Gastroesophageal sphincter (tissue), 4 donors: Measurements from ENCODE around the gene CBLN1. TPM values are rescaled to one million over a fixed set of nuclear protein-coding genes. Genes with fewer than 3 reads are reported as not detected.

Experiments
- ATAC-seq: fragments of 150-250 bp; one replicate; pipeline ENCODE4 v1.9.1; 2016; ENCODE audit warnings: mild to moderate bottlenecking, moderate library complexity
- H3K27ac ChIP-seq, 4 donors: fragments of 200-600 bp; sonication (generic) in 3 of 4; 1 replicate in 3 of 4; 2 replicates in 1 of 4; pipeline ENCODE4 v1.5.1; 2016 to 2019
- H3K27me3 ChIP-seq: fragments of 200-600 bp; sonication (generic); one replicate; pipeline ENCODE4 v1.5.1; 2019
- H3K36me3 ChIP-seq, 2 donors: fragments of 200-600 bp; sonication (generic); one replicate each; pipeline ENCODE4 v1.5.1; 2019; ENCODE audit warnings: control low read depth in 1 of 2
- H3K4me1 ChIP-seq, 3 donors: fragments of 200-600 bp; sonication (generic); 1 replicate in 2 of 3; 2 replicates in 1 of 3; pipeline ENCODE4 v1.5.1; 2016 to 2019; ENCODE audit warnings: control low read depth in 2 of 3
- H3K4me3 ChIP-seq, 2 donors: fragments of 200-600 bp; sonication (generic); one replicate each; pipeline ENCODE4 v1.5.1; 2019; ENCODE audit warnings: mild to moderate bottlenecking in 1 of 2, moderate library complexity in 1 of 2
- H3K9me3 ChIP-seq, 3 donors: fragments of 200-600 bp; sonication (generic); one replicate each; pipeline ENCODE4 v1.5.1; 2017 to 2019; ENCODE audit warnings: control low read depth in 2 of 3
- EP300 ChIP-seq: sonication (generic); formaldehyde crosslinking; IDR thresholded peaks from one replicate; pipeline ENCODE4 v1.6.1; 2017; ENCODE audit warnings: antibody characterized with exemption, mild to moderate bottlenecking
- POLR2A ChIP-seq, 2 donors: fragments of 450-650 bp; IDR thresholded peaks; one replicate each; pipeline ENCODE4 v1.6.1; 2017; ENCODE audit warnings: antibody characterized with exemption in 2 of 2, mild to moderate bottlenecking in 2 of 2, moderate library complexity in 1 of 2
- POLR2AphosphoS5 ChIP-seq: sonication (generic); formaldehyde crosslinking; IDR thresholded peaks from one replicate; pipeline ENCODE4 v1.6.1; 2017; ENCODE audit warnings: antibody characterized with exemption
- WGBS, 2 donors: methylation state at CpG; one replicate each; pipeline ENCODE4 v1.1.5; 2018; ENCODE audit warnings: low coverage in 1 of 2; 5-methylcytosine and 5-hydroxymethylcytosine counted together
- total RNA-seq, 4 donors: library from RNA; depleted of rRNA; stranded (reverse); fragments of >200 nt; gene quantifications; one replicate each; pipeline ENCODE4 v1.1.0, GENCODE V29; 2016
- TF ChIP-seq, protein P1 (sequence below), 4 experiments: fragments of 200-600 bp in 2 of 4; fragments of 450-650 bp in 2 of 4; sonication (generic) in 1 of 4; IDR thresholded peaks; one replicate each; pipeline ENCODE4 v1.5.1; 2017 to 2019; ENCODE audit warnings: antibody characterized with exemption in 4 of 4, mild to moderate bottlenecking in 2 of 4, moderate library complexity in 2 of 4

Gene CBLN1
- total RNA-seq, 4 donors from 2014 or later = 0.45 to 1.3 TPM; not detected in 2

DNA sequence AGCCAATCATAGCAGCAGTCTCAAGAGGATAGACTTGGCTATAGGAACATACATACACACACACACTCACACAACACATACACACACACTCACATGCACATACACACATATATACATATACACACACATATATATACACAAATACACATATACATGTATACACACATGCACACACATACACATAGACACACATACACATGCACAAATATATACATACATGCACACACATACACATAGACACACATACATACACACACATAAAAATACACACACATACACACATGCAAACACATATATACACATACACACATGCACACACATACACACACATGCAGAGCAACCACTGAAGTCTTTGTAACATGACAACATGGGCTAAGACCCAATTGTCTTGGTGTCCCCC lies 19.7 kb downstream of the CBLN1 start:
- H3K36me3 ChIP-seq = no peaks in the 10 kb centered on the region
- no peak for ATAC-seq

DNA sequence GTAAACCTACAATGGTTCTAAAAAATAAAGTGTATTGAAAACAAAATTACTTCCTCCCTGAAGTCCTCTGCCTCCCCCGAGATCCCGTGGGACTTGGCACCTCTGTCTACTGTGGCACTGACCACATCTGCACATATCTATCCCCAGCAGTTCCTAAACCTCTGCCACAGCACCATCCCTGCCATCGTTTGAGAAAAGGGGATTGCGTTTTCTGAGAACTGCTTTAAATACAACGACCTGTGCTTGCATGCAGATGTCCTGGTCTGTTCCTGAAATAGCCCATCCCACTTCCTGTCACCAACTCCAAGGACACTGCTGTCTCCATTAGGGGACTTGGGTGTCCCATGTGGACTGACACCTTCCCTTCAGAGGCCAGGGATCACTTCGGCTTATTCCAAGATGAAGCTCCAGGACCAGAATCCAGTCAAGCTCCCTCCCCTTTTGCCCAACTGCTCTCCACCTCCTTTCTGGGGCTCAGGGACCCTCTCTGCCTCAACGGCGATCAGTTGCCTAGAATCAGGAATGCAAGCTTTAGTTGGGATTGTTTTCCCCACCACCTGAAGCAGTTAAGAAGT lies 20.6 kb downstream of the CBLN1 start:
- Histone ChIP-seq H3K27ac (no peak overlapping the region), H3K4me3 (no peak overlapping the region), H3K9me3 (no peaks in the 10 kb centered on the region), H3K36me3 (no peaks in the 10 kb centered on the region), H3K4me1 (no peaks in the 10 kb centered on the region), H3K27me3 (peaks cover 12% of the 10 kb centered on the region)
- TF ChIP-seq EP300 = no peak
- no peak for TF ChIP-seq POLR2A (IDR thresholded peaks at IDR 0.05)
- no peak for TF ChIP-seq POLR2AphosphoS5
- TF ChIP-seq, protein P1, sequence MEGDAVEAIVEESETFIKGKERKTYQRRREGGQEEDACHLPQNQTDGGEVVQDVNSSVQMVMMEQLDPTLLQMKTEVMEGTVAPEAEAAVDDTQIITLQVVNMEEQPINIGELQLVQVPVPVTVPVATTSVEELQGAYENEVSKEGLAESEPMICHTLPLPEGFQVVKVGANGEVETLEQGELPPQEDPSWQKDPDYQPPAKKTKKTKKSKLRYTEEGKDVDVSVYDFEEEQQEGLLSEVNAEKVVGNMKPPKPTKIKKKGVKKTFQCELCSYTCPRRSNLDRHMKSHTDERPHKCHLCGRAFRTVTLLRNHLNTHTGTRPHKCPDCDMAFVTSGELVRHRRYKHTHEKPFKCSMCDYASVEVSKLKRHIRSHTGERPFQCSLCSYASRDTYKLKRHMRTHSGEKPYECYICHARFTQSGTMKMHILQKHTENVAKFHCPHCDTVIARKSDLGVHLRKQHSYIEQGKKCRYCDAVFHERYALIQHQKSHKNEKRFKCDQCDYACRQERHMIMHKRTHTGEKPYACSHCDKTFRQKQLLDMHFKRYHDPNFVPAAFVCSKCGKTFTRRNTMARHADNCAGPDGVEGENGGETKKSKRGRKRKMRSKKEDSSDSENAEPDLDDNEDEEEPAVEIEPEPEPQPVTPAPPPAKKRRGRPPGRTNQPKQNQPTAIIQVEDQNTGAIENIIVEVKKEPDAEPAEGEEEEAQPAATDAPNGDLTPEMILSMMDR (IDR thresholded peaks at IDR 0.05) = no peak
- WGBS, 2 donors = 52 to 54% methylated on average over 8 of the region's 8 CpGs
- ATAC-seq = no peak

More for the DNA sequence above, 19.7 kb downstream of the CBLN1 start:
- TF ChIP-seq POLR2AphosphoS5 = no peak
- no peak for TF ChIP-seq POLR2A (IDR thresholded peaks at IDR 0.05)
- TF ChIP-seq, protein P1 (IDR thresholded peaks at IDR 0.05) = no peak
- no peak for TF ChIP-seq EP300
- Histone ChIP-seq H3K4me1 (no peaks in the 10 kb centered on the region), H3K27ac (no peak overlapping the region), H3K27me3 (peaks cover 14% of the 10 kb centered on the region), H3K9me3 (no peaks in the 10 kb centered on the region), H3K4me3 (no peak overlapping the region)

DNA sequence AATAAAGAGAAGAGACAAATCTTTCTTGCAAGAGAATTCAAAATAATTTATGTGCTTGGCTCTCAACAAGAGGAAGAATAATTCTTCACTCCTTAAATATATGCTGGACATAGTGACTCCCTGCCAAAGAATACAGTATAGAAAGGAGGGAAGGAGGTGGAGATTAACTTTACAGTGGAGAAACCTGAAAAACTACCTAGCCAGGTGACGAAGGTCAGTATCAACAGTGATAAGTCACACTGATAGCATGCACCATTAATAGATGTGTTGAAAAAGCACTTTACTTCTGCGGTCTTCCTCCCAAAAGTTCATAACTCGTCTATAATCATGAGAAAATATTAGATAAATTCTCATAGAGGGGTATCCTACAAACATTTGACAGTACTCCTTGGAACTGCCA lies 21.4 kb downstream of the CBLN1 start:
- TF ChIP-seq POLR2A (IDR thresholded peaks at IDR 0.05) (no peak), EP300 (no peak), POLR2AphosphoS5 (no peak)
- TF ChIP-seq, protein P1 (IDR thresholded peaks at IDR 0.05) = no peak
- Histone ChIP-seq H3K9me3 (no peaks in the 10 kb centered on the region), H3K36me3 (no peaks in the 10 kb centered on the region), H3K4me1 (no peaks in the 10 kb centered on the region), H3K4me3 (no peak overlapping the region), H3K27me3 (peaks cover 6% of the 10 kb centered on the region), H3K27ac (no peak overlapping the region)
- WGBS, 2 donors = 47 to 66% methylated on average over 3 of the region's 3 CpGs
- no peak for ATAC-seq

DNA sequence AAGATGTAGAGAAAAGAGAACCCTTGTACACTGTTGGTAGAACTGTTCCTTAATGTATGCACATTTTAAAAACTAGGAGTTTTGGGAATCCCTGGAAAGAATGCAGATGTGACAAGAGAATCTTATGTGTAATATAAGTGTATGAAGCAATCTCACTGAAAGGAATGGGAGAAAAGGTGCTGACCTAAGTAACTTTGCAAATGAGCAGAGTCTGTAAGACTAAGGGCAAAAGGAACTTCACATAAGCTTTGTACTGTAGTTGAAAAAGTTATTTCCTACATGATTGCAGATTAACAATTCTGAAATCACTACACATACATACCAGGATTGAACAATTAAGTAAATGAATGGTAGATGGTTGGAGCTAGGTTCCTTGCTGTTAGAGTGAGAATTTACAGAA lies 22.3 kb downstream of the CBLN1 start:
- Histone ChIP-seq H3K4me3 (no peak overlapping the region), H3K27me3 (peaks cover 11% of the 10 kb centered on the region), H3K4me1 (no peaks in the 10 kb centered on the region), H3K9me3 (no peaks in the 10 kb centered on the region), H3K36me3 (no peaks in the 10 kb centered on the region), H3K27ac (no peak overlapping the region)
- TF ChIP-seq POLR2AphosphoS5 = no peak
- TF ChIP-seq, protein P1 (IDR thresholded peaks at IDR 0.05) = no peak
- TF ChIP-seq POLR2A (IDR thresholded peaks at IDR 0.05) = no peak
- no peak for TF ChIP-seq EP300
- ATAC-seq = no peak

DNA sequence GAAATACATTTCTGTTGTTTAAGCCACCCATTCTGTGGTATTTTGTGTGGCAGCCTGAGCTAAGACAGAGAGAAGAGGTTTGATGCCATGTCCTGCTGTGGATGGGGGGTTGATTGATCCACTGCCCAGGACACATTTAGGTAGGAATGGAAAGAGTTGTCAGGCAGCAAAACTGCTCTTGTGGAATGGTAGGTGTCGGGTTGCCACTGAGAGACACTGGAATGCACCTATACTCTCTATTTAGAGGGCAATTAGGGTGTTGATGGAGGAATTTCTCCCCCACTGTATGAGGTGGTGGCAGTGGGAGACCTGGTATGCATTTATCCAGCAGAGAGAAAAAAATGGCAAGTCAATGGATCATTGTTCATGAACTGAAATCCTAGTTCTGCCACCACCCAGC lies 30.9 kb downstream of the CBLN1 start:
- no peak overlapping the region for H3K4me3 ChIP-seq
- ATAC-seq = no peak
- H3K4me1 ChIP-seq = no peaks in the 10 kb centered on the region
- no peaks in the 10 kb centered on the region for H3K36me3 ChIP-seq
- TF ChIP-seq POLR2A (IDR thresholded peaks at IDR 0.05) (no peak), POLR2AphosphoS5 (no peak), EP300 (no peak)
- TF ChIP-seq, protein P1 (IDR thresholded peaks at IDR 0.05) = no peak
- H3K27ac ChIP-seq = no peak overlapping the region
- WGBS, 2 donors = 40 to 57% methylated on average over 1 of the region's 1 CpG
- peaks cover 21% of the 10 kb centered on the region for H3K27me3 ChIP-seq
- H3K9me3 ChIP-seq = no peaks in the 10 kb centered on the region
